HEK293T (cell line): ENCODE data around the gene AMBP.

ENCODE experiments used
- CTCF ChIA-PET: fragments of 350-600 bp; formaldehyde crosslinking; extraction: SDS; loops from one replicate; lab custom pipeline; 2021; ENCODE audit warnings: antibody characterized with exemption, inconsistent platforms; lab: Yijun Ruan, JAX
- POLR2A ChIA-PET: fragments of 350-600 bp; formaldehyde crosslinking; extraction: SDS; loops from one replicate; lab custom pipeline; 2020; ENCODE audit warnings: antibody characterized with exemption, inconsistent platforms; lab: Yijun Ruan, JAX
- DNase-seq: peaks from one replicate; pipeline ENCODE4 v3.0.0; 2012; ENCODE audit warnings: mixed read lengths; ENCODE audit errors: extremely low spot score
- ARNT ChIP-seq: fragments of 450-650 bp; IDR thresholded peaks from 2 replicates; pipeline ENCODE4 v1.6.1; 2017; ENCODE audit warnings: mild to moderate bottlenecking
- BHLHE40 ChIP-seq: fragments of 450-650 bp; IDR thresholded peaks from 2 replicates; pipeline ENCODE4 v1.6.1; 2016; ENCODE audit warnings: mild to moderate bottlenecking, moderate library complexity, borderline replicate concordance
- CTBP1 ChIP-seq: fragments of 450-650 bp; IDR thresholded peaks from 2 replicates; pipeline ENCODE4 v1.6.1; 2016; ENCODE audit warnings: borderline replicate concordance
- ELF4 ChIP-seq: fragments of 450-650 bp; IDR thresholded peaks from 2 replicates; pipeline ENCODE4 v1.6.1; 2017; ENCODE audit warnings: antibody characterized with exemption
- FOXA1 ChIP-seq: fragments of 450-650 bp; IDR thresholded peaks from 2 replicates; pipeline ENCODE4 v1.6.1; 2016; ENCODE audit warnings: mild to moderate bottlenecking
- FOXK2 ChIP-seq: fragments of 450-650 bp; IDR thresholded peaks from 2 replicates; pipeline ENCODE4 v1.6.1; 2016; ENCODE audit warnings: mild to moderate bottlenecking
- FOXM1 ChIP-seq: fragments of 450-650 bp; IDR thresholded peaks from 2 replicates; pipeline ENCODE4 v1.6.1; 2017; ENCODE audit warnings: mild to moderate bottlenecking, borderline replicate concordance
- HDGF ChIP-seq: fragments of 450-650 bp; IDR thresholded peaks from 2 replicates; pipeline ENCODE4 v1.6.1; 2017; ENCODE audit warnings: antibody characterized with exemption, borderline replicate concordance
- L3MBTL2 ChIP-seq: fragments of 450-650 bp; conservative IDR thresholded peaks from 2 replicates; pipeline ENCODE4 v1.6.1; 2016; ENCODE audit warnings: mild to moderate bottlenecking
- LEF1 ChIP-seq: fragments of 450-650 bp; IDR thresholded peaks from 2 replicates; pipeline ENCODE4 v1.6.1; 2017; ENCODE audit warnings: mild to moderate bottlenecking, borderline replicate concordance
- NFRKB ChIP-seq: fragments of 450-650 bp; IDR thresholded peaks from 2 replicates; pipeline ENCODE4 v1.6.1; 2016; ENCODE audit warnings: mild to moderate bottlenecking, moderate library complexity
- SP1 ChIP-seq: fragments of 450-650 bp; IDR thresholded peaks from 2 replicates; pipeline ENCODE4 v1.6.1; 2017
- SUZ12 ChIP-seq: fragments of 450-650 bp; IDR thresholded peaks from 2 replicates; pipeline ENCODE4 v1.6.1; 2016; ENCODE audit warnings: mild to moderate bottlenecking
- TARDBP ChIP-seq: fragments of 450-650 bp; IDR thresholded peaks from 2 replicates; pipeline ENCODE4 v1.6.1; 2016
- ZNF384 ChIP-seq: fragments of 450-650 bp; IDR thresholded peaks from 2 replicates; pipeline ENCODE4 v1.6.1; 2016
- TF ChIP-seq, protein P1 (sequence below): fragments of 450-650 bp; IDR thresholded peaks from 2 replicates; pipeline ENCODE4 v1.6.1; 2016

Gene AMBP

DNA sequence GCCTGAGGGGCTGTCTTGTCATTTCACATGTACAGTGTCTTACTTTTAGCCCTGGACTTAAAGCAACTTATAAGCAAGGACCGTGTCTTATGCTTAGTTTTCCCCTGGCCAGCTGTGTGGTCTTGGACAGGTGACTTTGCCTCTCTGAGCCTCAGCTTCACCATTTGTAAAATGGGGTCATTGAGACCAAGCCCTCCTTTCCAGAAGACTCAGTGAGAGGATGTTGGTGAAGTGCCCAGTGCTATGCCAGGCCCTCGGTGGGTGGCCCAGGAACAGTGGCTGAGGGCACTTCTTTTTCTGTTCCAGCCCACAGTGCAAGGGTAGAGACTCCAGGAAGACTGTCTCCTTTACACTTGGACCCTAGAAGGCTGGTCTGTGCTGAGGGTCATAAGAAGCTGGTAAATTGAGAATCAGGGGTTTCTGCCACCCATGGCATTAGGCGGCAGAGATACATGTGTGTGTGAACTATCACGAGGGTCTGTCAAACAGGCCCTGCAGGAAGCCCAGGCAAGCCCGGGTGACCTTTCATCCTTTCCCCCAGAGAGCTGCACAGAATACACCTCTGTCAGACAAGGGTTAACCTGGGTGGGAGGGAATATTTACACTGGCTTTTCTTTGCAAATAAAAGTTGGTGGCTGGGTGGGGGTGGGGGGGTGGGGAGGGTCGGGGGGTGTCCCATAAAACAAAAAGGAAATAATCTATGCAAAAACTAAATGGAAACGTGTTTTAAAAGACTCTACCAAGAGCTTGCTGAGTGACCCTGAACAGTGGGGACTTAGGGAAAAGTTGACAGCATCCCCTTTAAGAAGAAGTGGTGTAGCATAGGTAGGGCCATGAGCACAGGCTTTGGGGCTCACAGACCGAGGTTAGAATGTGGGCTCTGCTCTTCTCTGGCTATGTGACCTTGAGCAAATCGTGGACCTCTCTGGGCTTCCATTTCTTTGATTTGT lies 41.4 kb upstream of the AMBP start:
- ChIA-PET POLR2A (no interaction called here), CTCF (interaction anchor here (1.5 kb wide), 1 partner anchor 11 kb away, joined by 4 read pairs; no protein-coding TSS in a partner anchor)
- TF ChIP-seq L3MBTL2 (no peak), BHLHE40 (no peak), SUZ12 (no peak), LEF1 (no peak), FOXK2 (no peak), HDGF (no peak), FOXM1 (no peak)
- DNase-seq: no peak

DNA sequence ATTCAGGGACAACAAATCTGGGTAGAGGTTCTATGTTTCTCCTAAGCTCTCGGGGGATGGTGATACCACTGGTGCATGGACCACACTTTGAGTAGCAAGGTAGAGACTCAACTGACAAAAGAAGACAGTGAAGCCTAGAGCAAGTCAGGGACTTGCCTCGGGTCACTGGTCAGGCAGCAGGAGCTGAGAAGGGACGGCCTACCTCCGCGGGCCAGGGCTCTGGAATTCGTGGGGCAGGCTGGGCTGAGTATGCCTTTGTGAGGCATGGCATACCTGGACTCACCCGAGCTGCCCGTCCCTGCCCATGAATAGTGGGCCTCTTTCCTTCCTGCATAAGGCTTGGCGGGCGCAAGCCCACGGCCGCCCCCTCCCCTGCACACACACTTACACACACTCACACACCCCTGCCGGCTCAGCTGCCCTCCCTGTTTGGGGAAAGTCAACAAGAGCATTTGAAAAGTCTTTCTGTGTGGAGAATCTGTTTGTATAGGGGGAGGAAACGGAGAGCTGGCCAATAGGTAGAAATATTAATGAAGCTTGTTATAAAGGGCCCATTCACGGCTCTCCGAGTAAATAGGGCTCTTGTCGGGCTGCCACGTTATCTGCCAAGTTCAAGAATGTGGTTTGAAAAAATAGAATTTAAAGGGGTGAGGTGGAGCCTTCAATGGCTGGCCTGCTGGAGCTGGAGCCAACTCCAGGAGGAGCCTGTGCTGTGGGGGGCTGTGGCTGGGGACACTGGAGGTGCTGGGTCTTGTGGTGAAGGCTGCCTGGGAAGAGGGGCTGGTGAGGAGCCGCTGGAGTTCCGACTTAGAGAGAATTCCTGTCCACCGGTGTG lies 40.1 kb upstream of the AMBP start:
- TF ChIP-seq NFRKB: no peak
- no peak for TF ChIP-seq ELF4
- TF ChIP-seq ZNF384: no peak
- POLR2A ChIA-PET: no interaction called here
- no peak for DNase-seq
- CTCF ChIA-PET: interaction anchor here (0.6 to 1.5 kb wide), 2 partner anchors 10 to 173 kb away, joined by 3 to 4 read pairs; no protein-coding TSS in a partner anchor

DNA sequence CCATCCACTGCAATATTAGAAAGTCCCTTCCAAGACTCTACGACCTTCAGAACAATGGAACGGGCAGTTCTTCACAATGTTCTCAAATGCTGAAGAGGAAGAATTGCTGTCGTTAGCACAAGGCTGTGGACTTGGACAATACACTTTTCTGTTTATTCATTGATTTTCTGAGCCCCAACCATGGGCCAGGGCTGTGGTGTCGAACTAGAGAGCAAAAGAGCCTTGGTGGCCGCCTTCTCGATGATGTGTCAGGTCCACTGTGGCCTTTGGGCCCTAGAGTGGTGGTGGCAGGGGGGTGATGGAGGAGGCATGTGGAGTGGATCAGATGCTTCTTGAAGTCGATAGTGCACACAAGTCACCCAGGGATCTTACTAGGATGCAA lies 39.5 kb upstream of the AMBP start:
- TF ChIP-seq L3MBTL2: no peak
- TF ChIP-seq, protein P1, sequence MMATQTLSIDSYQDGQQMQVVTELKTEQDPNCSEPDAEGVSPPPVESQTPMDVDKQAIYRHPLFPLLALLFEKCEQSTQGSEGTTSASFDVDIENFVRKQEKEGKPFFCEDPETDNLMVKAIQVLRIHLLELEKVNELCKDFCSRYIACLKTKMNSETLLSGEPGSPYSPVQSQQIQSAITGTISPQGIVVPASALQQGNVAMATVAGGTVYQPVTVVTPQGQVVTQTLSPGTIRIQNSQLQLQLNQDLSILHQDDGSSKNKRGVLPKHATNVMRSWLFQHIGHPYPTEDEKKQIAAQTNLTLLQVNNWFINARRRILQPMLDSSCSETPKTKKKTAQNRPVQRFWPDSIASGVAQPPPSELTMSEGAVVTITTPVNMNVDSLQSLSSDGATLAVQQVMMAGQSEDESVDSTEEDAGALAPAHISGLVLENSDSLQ: no peak
- TF ChIP-seq ELF4: no peak
- TF ChIP-seq ZNF384: no peak
- no peak for TF ChIP-seq LEF1
- no peak for TF ChIP-seq CTBP1
- no peak for TF ChIP-seq ARNT
- TF ChIP-seq FOXK2: no peak
- no peak for TF ChIP-seq BHLHE40
- no peak for TF ChIP-seq NFRKB
- ChIA-PET POLR2A (no interaction called here), CTCF (no interaction called here)
- no peak for DNase-seq

DNA sequence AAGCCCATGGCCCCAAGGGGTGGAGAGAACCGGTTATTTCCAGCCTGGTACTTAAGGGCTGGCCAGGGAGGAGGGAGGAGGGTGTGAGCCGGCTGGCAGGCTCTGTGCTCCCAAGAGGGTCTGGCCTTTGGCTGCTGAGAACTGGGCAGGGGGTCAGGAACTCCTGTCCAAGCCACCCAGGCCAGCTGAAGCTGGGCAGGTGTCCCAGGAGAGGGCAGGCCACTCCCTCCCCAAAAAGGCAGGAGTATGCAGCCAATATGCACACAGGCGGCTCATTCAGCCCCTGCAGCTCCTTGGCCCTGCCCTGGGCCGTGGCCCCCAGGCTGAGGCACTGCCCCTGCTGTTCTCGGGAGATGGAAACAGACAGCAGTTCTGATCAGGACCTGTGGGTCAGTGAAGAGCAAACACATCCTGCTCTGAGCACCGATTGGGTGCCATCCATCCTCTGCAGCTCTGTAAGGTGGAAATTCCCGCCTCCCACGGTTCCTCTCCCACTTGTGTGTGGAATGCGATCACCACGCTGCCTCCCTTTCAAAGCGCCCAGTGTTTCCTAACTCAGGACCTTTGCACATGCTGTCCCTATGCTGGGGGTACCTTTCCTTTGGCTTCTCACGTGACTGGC lies 38.1 kb upstream of the AMBP start:
- CTCF ChIA-PET: interaction anchor here (0.8 to 1.0 kb wide), 2 partner anchors 8 to 145 kb away, joined by 3 read pairs; no protein-coding TSS in a partner anchor
- POLR2A ChIA-PET: no interaction called here
- no peak for DNase-seq
- TF ChIP-seq CTBP1 (no peak), BHLHE40 (no peak), SP1 (no peak), L3MBTL2 (no peak), ARNT (no peak), FOXM1 (no peak), FOXA1 (no peak), FOXK2 (no peak), SUZ12 (no peak), LEF1 (no peak), ZNF384 (no peak), HDGF (no peak), NFRKB (no peak)
- TF ChIP-seq, protein P1: no peak

DNA sequence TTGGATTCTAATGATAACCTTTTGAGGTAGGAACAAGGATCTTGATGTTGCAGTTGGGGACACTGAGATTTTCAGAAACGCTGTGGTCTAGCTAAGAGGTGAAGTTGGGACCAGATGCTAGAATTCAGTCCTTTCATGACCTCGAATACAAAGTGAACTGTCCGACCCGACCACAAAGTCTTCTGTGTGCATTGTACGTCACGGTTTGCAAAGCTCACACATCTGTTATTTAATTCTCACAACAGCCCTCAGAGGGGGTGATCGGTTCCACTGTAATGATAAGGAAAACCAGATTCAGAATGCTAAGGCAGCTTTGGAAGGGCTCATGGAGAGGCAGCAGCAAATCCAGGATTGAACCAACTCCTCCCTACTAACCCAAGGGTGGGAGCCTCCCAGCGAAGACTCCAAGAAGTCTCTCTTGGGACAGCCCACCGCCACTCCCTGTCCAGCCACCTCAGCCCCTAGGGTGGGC lies 37.6 kb upstream of the AMBP start:
- ChIA-PET CTCF (no interaction called here), POLR2A (no interaction called here)
- no peak for DNase-seq
- TF ChIP-seq FOXA1: no peak
- TF ChIP-seq FOXK2: no peak
- no peak for TF ChIP-seq FOXM1
- no peak for TF ChIP-seq BHLHE40
- TF ChIP-seq TARDBP: no peak
- no peak for TF ChIP-seq ZNF384
- no peak for TF ChIP-seq SP1
- TF ChIP-seq, protein P1: no peak
- TF ChIP-seq CTBP1: no peak
- no peak for TF ChIP-seq ELF4
- TF ChIP-seq NFRKB: no peak
- no peak for TF ChIP-seq ARNT
- TF ChIP-seq LEF1: no peak
- no peak for TF ChIP-seq SUZ12
- TF ChIP-seq L3MBTL2: no peak

DNA sequence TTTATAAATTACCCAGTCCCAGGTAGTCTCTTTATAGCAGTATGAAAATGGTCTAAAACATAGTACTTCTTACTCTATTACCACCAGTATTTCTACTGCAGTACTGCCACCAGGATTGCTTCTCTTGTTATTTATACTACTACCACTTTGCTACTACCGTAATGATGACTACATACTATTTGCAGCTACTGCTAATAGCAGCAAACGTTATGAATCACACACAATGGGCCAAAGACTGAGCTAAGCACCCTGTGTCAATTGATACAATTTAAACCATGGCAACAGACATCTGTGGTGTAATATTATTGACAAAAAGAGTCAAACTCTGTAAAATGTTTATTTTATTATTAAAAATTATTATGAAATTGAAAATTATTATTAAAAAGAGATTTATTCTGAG lies 36.3 kb upstream of the AMBP start:
- ChIA-PET CTCF (interaction anchor here (0.6 to 0.7 kb wide), 2 partner anchors 117 to 172 kb away, joined by 3 to 5 read pairs; no protein-coding TSS in a partner anchor), POLR2A (no interaction called here)
- TF ChIP-seq NFRKB (no peak), ZNF384 (no peak), SUZ12 (no peak), ELF4 (no peak), SP1 (no peak), BHLHE40 (no peak), CTBP1 (no peak), LEF1 (no peak), ARNT (no peak)
- TF ChIP-seq, protein P1: no peak
- no peak for DNase-seq
